Stomach (tissue), 4 donors: Measurements from ENCODE around the gene FAM229B.
"Not testable (repeated sequence)": the region's sequence is repeated elsewhere in the genome, so short reads cannot be mapped to it uniquely, and the experiment has no call there.

Experiments
- EP300 ChIP-seq: sonication (generic); formaldehyde crosslinking; IDR thresholded peaks from one replicate; pipeline ENCODE4 v1.6.1; 2017; ENCODE audit warnings: antibody characterized with exemption
- POLR2AphosphoS5 ChIP-seq, 3 donors: sonication (generic); formaldehyde crosslinking; IDR thresholded peaks; one replicate each; pipeline ENCODE4 v1.6.1; 2016; ENCODE audit warnings: antibody characterized with exemption in 3 of 3
- TF ChIP-seq, protein P1 (sequence below), 7 experiments: fragments of 450-650 bp in 4 of 7; fragments of 200-600 bp in 3 of 7; sonication (generic) in 3 of 7; IDR thresholded peaks; one replicate each; pipeline ENCODE4 v1.5.1; 2016 to 2019; ENCODE audit warnings: antibody characterized with exemption in 7 of 7, control low read depth in 2 of 7, mild to moderate bottlenecking in 1 of 7

DNA sequence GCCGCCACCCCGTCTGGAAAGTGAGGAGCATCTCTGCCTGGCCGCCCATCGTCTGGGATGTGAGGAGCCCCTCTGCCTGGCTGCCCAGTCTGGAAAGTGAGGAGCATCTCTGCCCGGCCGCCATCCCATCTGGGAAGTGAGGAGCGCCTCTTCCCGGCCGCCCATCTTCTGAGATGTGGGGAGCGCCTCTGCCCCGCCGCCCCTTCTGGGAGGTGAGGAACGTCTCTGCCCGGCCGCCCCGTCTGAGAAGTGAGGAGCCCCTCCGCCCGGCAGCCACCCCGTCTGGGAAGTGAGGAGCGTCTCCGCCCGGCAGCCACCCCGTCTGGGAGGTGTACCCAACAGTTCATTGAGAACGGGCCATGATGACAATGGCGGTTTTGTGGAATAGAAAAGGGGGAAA is 39.9 kb upstream of the FAM229B start:
- TF ChIP-seq, protein P1, sequence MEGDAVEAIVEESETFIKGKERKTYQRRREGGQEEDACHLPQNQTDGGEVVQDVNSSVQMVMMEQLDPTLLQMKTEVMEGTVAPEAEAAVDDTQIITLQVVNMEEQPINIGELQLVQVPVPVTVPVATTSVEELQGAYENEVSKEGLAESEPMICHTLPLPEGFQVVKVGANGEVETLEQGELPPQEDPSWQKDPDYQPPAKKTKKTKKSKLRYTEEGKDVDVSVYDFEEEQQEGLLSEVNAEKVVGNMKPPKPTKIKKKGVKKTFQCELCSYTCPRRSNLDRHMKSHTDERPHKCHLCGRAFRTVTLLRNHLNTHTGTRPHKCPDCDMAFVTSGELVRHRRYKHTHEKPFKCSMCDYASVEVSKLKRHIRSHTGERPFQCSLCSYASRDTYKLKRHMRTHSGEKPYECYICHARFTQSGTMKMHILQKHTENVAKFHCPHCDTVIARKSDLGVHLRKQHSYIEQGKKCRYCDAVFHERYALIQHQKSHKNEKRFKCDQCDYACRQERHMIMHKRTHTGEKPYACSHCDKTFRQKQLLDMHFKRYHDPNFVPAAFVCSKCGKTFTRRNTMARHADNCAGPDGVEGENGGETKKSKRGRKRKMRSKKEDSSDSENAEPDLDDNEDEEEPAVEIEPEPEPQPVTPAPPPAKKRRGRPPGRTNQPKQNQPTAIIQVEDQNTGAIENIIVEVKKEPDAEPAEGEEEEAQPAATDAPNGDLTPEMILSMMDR (IDR thresholded peaks at IDR 0.05), result not testable (repeated sequence)
- not testable (repeated sequence) for TF ChIP-seq EP300; POLR2AphosphoS5 (IDR thresholded peaks at IDR 0.05)
